B cell (primary cell): ENCODE data around the gene GRIK3. TPM values are rescaled to one million over a fixed set of nuclear protein-coding genes. Genes with fewer than 3 reads are reported as not detected.

Source experiments
- ATAC-seq: fragments of 200-7000 bp; cut with Tn5 transposase; one replicate; pipeline ENCODE4 v1.10.0; 2021; ENCODE audit warnings: low read depth, mild to moderate bottlenecking, moderate number of reproducible peaks, moderate library complexity
- CTCF ChIA-PET: fragments of 350-600 bp; sonication (Branson Sonifier 250); formaldehyde crosslinking; loops from one replicate; lab custom pipeline; 2021; ENCODE audit warnings: antibody characterized with exemption, inconsistent platforms; lab: Charles Lee
- POLR2A ChIA-PET: fragments of 350-600 bp; sonication (Branson Sonifier 250); formaldehyde crosslinking; loops from one replicate; lab custom pipeline; 2021; ENCODE audit warnings: antibody characterized with exemption; lab: Charles Lee
- DNase-seq: peaks from one replicate; pipeline ENCODE4 v3.0.0; 2013
- H2AFZ ChIP-seq: 2 replicates; pipeline ENCODE4 v1.6.1; 2012; ENCODE audit warnings: mild to moderate bottlenecking, low read depth, low read length; ENCODE audit not compliant: insufficient read depth, poor library complexity, severe bottlenecking
- H3K27ac ChIP-seq, 2 donors: 1 replicate in 1 of 2; 2 replicates in 1 of 2; pipeline ENCODE4 v1.5.1; 2012 to 2013; ENCODE audit warnings: low read length in 2 of 2, mild to moderate bottlenecking in 2 of 2, moderate library complexity in 1 of 2
- H3K27me3 ChIP-seq, 4 experiments: fragments of 200-600 bp in 1 of 4; sonication (generic) in 1 of 4; replicated peaks in 1 of 4; 1 replicate in 2 of 4; 2 replicates in 2 of 4; pipeline versions ENCODE4 v1.6.1 to v1.7.0; 2013 to 2016; ENCODE audit warnings: low read length in 3 of 4, mild to moderate bottlenecking in 2 of 4, mixed read lengths in 1 of 4, moderate library complexity in 1 of 4; ENCODE audit not compliant: insufficient read depth in 4 of 4, control insufficient read depth in 3 of 4; ENCODE audit errors: control extremely low read depth in 1 of 4
- H3K36me3 ChIP-seq, 2 experiments: replicated peaks in 1 of 2; 1 replicate in 1 of 2; 2 replicates in 1 of 2; pipeline versions ENCODE4 v1.6.1 to v1.7.1; 2013; ENCODE audit warnings: low read length in 1 of 2; ENCODE audit not compliant: insufficient read depth in 2 of 2, control insufficient read depth in 1 of 2; ENCODE audit errors: control extremely low read depth in 1 of 2, extremely low read depth in 1 of 2
- H3K4me1 ChIP-seq, 2 donors: fragments of 200-600 bp in 1 of 2; sonication (generic) in 1 of 2; 1 replicate in 1 of 2; 2 replicates in 1 of 2; pipeline versions ENCODE4 v1.5.1 to v1.6.1; 2013 to 2017; ENCODE audit warnings: low read length in 2 of 2; ENCODE audit not compliant: control insufficient read depth in 2 of 2, insufficient read depth in 2 of 2
- H3K4me2 ChIP-seq: replicated peaks from 2 replicates; pipeline ENCODE3; 2012; ENCODE audit warnings: mild to moderate bottlenecking, low read depth, low read length; ENCODE audit not compliant: poor library complexity, severe bottlenecking
- H3K4me3 ChIP-seq, 5 experiments: fragments of 200-600 bp in 1 of 5; sonication (generic) in 1 of 5; 1 replicate in 3 of 5; 2 replicates in 2 of 5; pipeline versions ENCODE4 v1.5.1 to v1.7.0; 2011 to 2016; ENCODE audit warnings: low read length in 4 of 5, mild to moderate bottlenecking in 4 of 5, low read depth in 2 of 5, control low read depth in 1 of 5, moderate library complexity in 1 of 5; ENCODE audit not compliant: insufficient read depth in 1 of 5; ENCODE audit errors: control extremely low read depth in 1 of 5, extremely low read depth in 1 of 5
- H3K79me2 ChIP-seq: fragments of 200-600 bp; sonication (generic); one replicate; pipeline ENCODE4 v1.6.0; 2016; ENCODE audit warnings: low read length; ENCODE audit not compliant: control insufficient read depth, insufficient read depth
- H3K9ac ChIP-seq: fragments of 200-600 bp; sonication (generic); 2 replicates; pipeline ENCODE4 v1.6.1; 2017; ENCODE audit warnings: mild to moderate bottlenecking, low read length, moderate library complexity
- H3K9me3 ChIP-seq, 3 donors: one replicate each; pipeline versions ENCODE4 v1.6.1 to v1.7.1; 2013; ENCODE audit warnings: low read length in 2 of 3; ENCODE audit not compliant: control insufficient read depth in 2 of 3, insufficient read depth in 1 of 3; ENCODE audit errors: control extremely low read depth in 1 of 3
- H4K20me1 ChIP-seq: 2 replicates; pipeline ENCODE4 v1.6.0; 2012; ENCODE audit warnings: mild to moderate bottlenecking, low read length; ENCODE audit not compliant: insufficient read depth, control insufficient read depth, poor library complexity, severe bottlenecking
- H3K27ac Mint-ChIP-seq: one replicate; pipeline ENCODE4 v1.8.0; 2021; ENCODE audit warnings: mixed read lengths
- H3K27me3 Mint-ChIP-seq: one replicate; pipeline ENCODE4 v1.8.0; 2021; ENCODE audit warnings: mixed read lengths
- H3K4me1 Mint-ChIP-seq: one replicate; pipeline ENCODE4 v1.8.0; 2021; ENCODE audit warnings: mixed read lengths
- H3K4me3 Mint-ChIP-seq: one replicate; pipeline ENCODE4 v1.8.0; 2021; ENCODE audit warnings: mixed read lengths
- H3K9me3 Mint-ChIP-seq: one replicate; pipeline ENCODE4 v1.8.0; 2022; ENCODE audit warnings: mixed read lengths; ENCODE audit not compliant: insufficient read depth
- CTCF ChIP-seq: fragments of 200-600 bp; IDR thresholded peaks from one replicate; pipeline ENCODE4 v1.8.0; 2022; ENCODE audit warnings: antibody characterized with exemption, mild to moderate bottlenecking
- EZH2 ChIP-seq: IDR thresholded peaks from 2 replicates; pipeline ENCODE4 v1.6.1; 2012; ENCODE audit warnings: borderline replicate concordance, low read depth, mild to moderate bottlenecking, moderate library complexity, low read length; ENCODE audit not compliant: insufficient read depth, poor library complexity, severe bottlenecking
- WGBS: methylation state at CpG from one replicate; pipeline ENCODE4 v1.1.5; 2013; ENCODE audit warnings: missing lambda C conversion rate; ENCODE audit not compliant: insufficient coverage; 5-methylcytosine and 5-hydroxymethylcytosine counted together
- intact Hi-C: fragments of 100-400 bp; cut with micrococcal nuclease; formaldehyde crosslinking; loops from one replicate; pipeline ENCODE4 v1.10.0; 2022
- polyA plus RNA-seq: library from polyadenylated mRNA; depleted of rRNA; stranded (reverse); fragments of >200 nt; gene quantifications from 2 replicates; pipeline ENCODE4 v1.2.3, GENCODE V29; 2012
- total RNA-seq, 2 donors: library from RNA; stranded (reverse); fragments of 120-200 nt in 1 of 2; gene quantifications; 1 replicate in 1 of 2; 2 replicates in 1 of 2; pipeline versions ENCODE4 v1.2.3 to v1.2.4, GENCODE V29; 2013 to 2022

Gene GRIK3
- total and polyA plus RNA-seq, 2 donors (not counting 1 experiment from before 2014, with no cell fraction given): 0.12 to 1.5 TPM

GRCh38 chr1:36881541-36881940 lies 152.8 kb downstream of the GRIK3 start:
- CTCF ChIA-PET: no interaction called here

GRCh38 chr1:36881068-36881405 lies 153.3 kb downstream of the GRIK3 start:
- H3K4me3 Mint-ChIP-seq: no peak overlapping the region
- no peak overlapping the region for H3K4me3 ChIP-seq
- H3K4me1 Mint-ChIP-seq: no peaks in the 10 kb centered on the region
- no peak overlapping the region for H3K27ac Mint-ChIP-seq
- H3K36me3 ChIP-seq: no peaks in the 10 kb centered on the region
- H3K79me2 ChIP-seq: no peaks in the 10 kb centered on the region
- peaks cover 11% of the 10 kb centered on the region for H3K27me3 Mint-ChIP-seq
- ChIA-PET CTCF (interaction anchor here (1.3 kb wide), 1 partner anchor 16 kb away, joined by 3 read pairs; no protein-coding TSS in a partner anchor), POLR2A (no interaction called here)
- peaks cover 12 to 17% of the 10 kb centered on the region in 2 donors for H3K4me1 ChIP-seq
- H2AFZ ChIP-seq: no peak overlapping the region
- H3K27me3 ChIP-seq: peaks cover 0 to 5% (median 0%) of the 10 kb centered on the region in 4 experiments
- ATAC-seq (no peak), DNase-seq (no peak)
- intact Hi-C loops: no loop called here
- no peak for TF ChIP-seq CTCF
- no peak for TF ChIP-seq EZH2
- WGBS: 84% methylated on average over 3 of the region's 3 CpGs
- no peak overlapping the region for H3K4me2 ChIP-seq
- no peak overlapping the region for H3K27ac ChIP-seq
- no peaks in the 10 kb centered on the region for H4K20me1 ChIP-seq
- no peaks in the 10 kb centered on the region for H3K9me3 ChIP-seq
- no peak overlapping the region for H3K9ac ChIP-seq
- H3K9me3 Mint-ChIP-seq: no peaks in the 10 kb centered on the region

More at GRCh38 chr1:36881541-36881940, 152.8 kb downstream of the GRIK3 start:
- Histone ChIP-seq H3K4me3 (no peak overlapping the region), H3K9me3 (no peaks in the 10 kb centered on the region), H3K79me2 (no peaks in the 10 kb centered on the region), H3K27me3 (peaks cover 0 to 7% (median 0%) of the 10 kb centered on the region in 4 experiments), H3K27ac (no peak overlapping the region), H3K4me1 (peaks cover 12 to 17% of the 10 kb centered on the region in 2 donors), H3K9ac (no peak overlapping the region), H2AFZ (no peak overlapping the region), H4K20me1 (no peaks in the 10 kb centered on the region), H3K4me2 (no peak overlapping the region), H3K36me3 (no peaks in the 10 kb centered on the region)
- 96% methylated on average over 6 of the region's 6 CpGs for WGBS
- DNase-seq: no peak
- no peak overlapping the region for H3K4me3 Mint-ChIP-seq
- H3K4me1 Mint-ChIP-seq: no peaks in the 10 kb centered on the region
- intact Hi-C loops: no loop called here
- POLR2A ChIA-PET: no interaction called here
- no peaks in the 10 kb centered on the region for H3K9me3 Mint-ChIP-seq
- no peak overlapping the region for H3K27ac Mint-ChIP-seq
- peaks cover 11% of the 10 kb centered on the region for H3K27me3 Mint-ChIP-seq
- TF ChIP-seq CTCF (no peak), EZH2 (no peak)
- no peak for ATAC-seq
